Trophoblast cell (in vitro differentiated cells and primary cell): Measurements from ENCODE around the gene KBTBD7.
A peak's percentile ranks its signal among the peaks of the same experiment; 100 is the strongest.

Source experiments
- DNase-seq, 2 donors: peaks; one replicate each; pipeline ENCODE4 v3.0.0-alpha.2; 2016
- H2AFZ ChIP-seq: 2 replicates; pipeline ENCODE4 v1.6.1; 2013; ENCODE audit warnings: low read length, moderate library complexity, mild to moderate bottlenecking; ENCODE audit not compliant: insufficient read depth, poor library complexity
- H2AK5ac ChIP-seq: 2 replicates; pipeline ENCODE4 v1.6.1; 2013; ENCODE audit warnings: mild to moderate bottlenecking, low read length
- H2BK120ac ChIP-seq: 2 replicates; pipeline ENCODE4 v1.6.1; 2013; ENCODE audit warnings: low read length, mild to moderate bottlenecking, moderate library complexity; ENCODE audit not compliant: insufficient read depth, poor library complexity
- H2BK12ac ChIP-seq: 2 replicates; pipeline ENCODE4 v1.6.1; 2013; ENCODE audit warnings: mild to moderate bottlenecking, low read length, moderate library complexity
- H2BK5ac ChIP-seq: 2 replicates; pipeline ENCODE4 v1.6.1; 2013; ENCODE audit warnings: low read length, low read depth, moderate library complexity, mild to moderate bottlenecking; ENCODE audit not compliant: poor library complexity
- H3K14ac ChIP-seq: 2 replicates; pipeline ENCODE4 v1.6.1; 2013; ENCODE audit warnings: mild to moderate bottlenecking, low read length
- H3K18ac ChIP-seq: 2 replicates; pipeline ENCODE4 v1.6.1; 2013; ENCODE audit warnings: mild to moderate bottlenecking, low read length
- H3K23ac ChIP-seq: 2 replicates; pipeline ENCODE4 v1.6.1; 2013; ENCODE audit warnings: low read length
- H3K27ac ChIP-seq: 2 replicates; pipeline ENCODE4 v1.5.1; 2013; ENCODE audit warnings: low read depth, mild to moderate bottlenecking, inconsistent platforms, low read length, moderate library complexity
- H3K27me3 ChIP-seq: 2 replicates; pipeline ENCODE4 v1.6.1; 2013; ENCODE audit warnings: inconsistent platforms, mild to moderate bottlenecking, low read length, moderate library complexity; ENCODE audit not compliant: insufficient read depth
- H3K36me3 ChIP-seq, 2 experiments: 1 replicate in 1 of 2; 2 replicates in 1 of 2; pipeline ENCODE4 v1.6.1; 2013; ENCODE audit warnings: low read length in 2 of 2, mild to moderate bottlenecking in 2 of 2, moderate library complexity in 1 of 2; ENCODE audit not compliant: insufficient read depth in 2 of 2, control insufficient read depth in 1 of 2
- H3K4ac ChIP-seq: 2 replicates; pipeline ENCODE4 v1.6.1; 2013; ENCODE audit warnings: low read depth, mild to moderate bottlenecking, low read length, moderate library complexity
- H3K4me1 ChIP-seq, 2 experiments: 1 replicate in 1 of 2; 2 replicates in 1 of 2; pipeline ENCODE4 v1.6.1; 2013; ENCODE audit warnings: low read length in 2 of 2, mild to moderate bottlenecking in 2 of 2, moderate library complexity in 1 of 2; ENCODE audit not compliant: insufficient read depth in 2 of 2, control insufficient read depth in 1 of 2
- H3K4me2 ChIP-seq: 2 replicates; pipeline ENCODE4 v1.6.1; 2013; ENCODE audit warnings: inconsistent platforms, mild to moderate bottlenecking, low read length, moderate library complexity
- H3K4me3 ChIP-seq: 2 replicates; pipeline ENCODE4 v1.5.1; 2013; ENCODE audit warnings: mild to moderate bottlenecking, low read depth, low read length, inconsistent platforms
- H3K79me1 ChIP-seq: one replicate; pipeline ENCODE4 v1.6.1; 2013; ENCODE audit warnings: low read length
- H3K79me2 ChIP-seq: 2 replicates; pipeline ENCODE4 v1.6.1; 2013; ENCODE audit warnings: low read length, mild to moderate bottlenecking; ENCODE audit not compliant: control insufficient read depth, insufficient read depth, poor library complexity
- H3K9ac ChIP-seq: 2 replicates; pipeline ENCODE4 v1.6.1; 2013; ENCODE audit warnings: mild to moderate bottlenecking, low read length
- H3K9me3 ChIP-seq: 2 replicates; pipeline ENCODE4 v1.6.1; 2013; ENCODE audit warnings: low read depth, mild to moderate bottlenecking, control low read depth, inconsistent platforms, low read length; ENCODE audit not compliant: insufficient read depth
- H4K12ac ChIP-seq: 2 replicates; pipeline ENCODE4 v1.6.1; 2013; ENCODE audit warnings: low read depth, mild to moderate bottlenecking, low read length, moderate library complexity
- H4K8ac ChIP-seq: 2 replicates; pipeline ENCODE4 v1.6.1; 2013; ENCODE audit warnings: low read depth, mild to moderate bottlenecking, low read length, moderate library complexity
- H4K91ac ChIP-seq: one replicate; pipeline ENCODE4 v1.6.1; 2013; ENCODE audit warnings: low read depth, mild to moderate bottlenecking, low read length, moderate library complexity
- WGBS: extraction: QIAGEN DNeasy Blood & Tissue Kit; methylation state at CpG from one replicate; pipeline ENCODE4 v1.1.7; 2013; ENCODE audit warnings: missing lambda C conversion rate; ENCODE audit not compliant: insufficient read length, insufficient coverage; ENCODE audit errors: extremely low coverage; 5-methylcytosine and 5-hydroxymethylcytosine counted together

KBTBD7 gene

GRCh38 chr13:41213316-41213715 is 18.9 kb upstream of the KBTBD7 start:
- Histone ChIP-seq H3K36me3 (no peaks in the 10 kb centered on the region), H2BK120ac (no peak overlapping the region), H3K4me3 (no peak overlapping the region), H2AFZ (no peak overlapping the region), H3K27me3 (no peaks in the 10 kb centered on the region), H2AK5ac (no peak overlapping the region), H2BK5ac (no peak overlapping the region), H4K91ac (no peak overlapping the region), H3K23ac (no peak overlapping the region), H3K4me1 (no peaks in the 10 kb centered on the region), H4K8ac (no peak overlapping the region), H3K9me3 (no peaks in the 10 kb centered on the region), H4K12ac (no peak overlapping the region), H3K4ac (no peak overlapping the region), H3K18ac (no peak overlapping the region), H3K27ac (no peak overlapping the region), H3K79me2 (no peaks in the 10 kb centered on the region), H3K9ac (no peak overlapping the region), H3K79me1 (no peaks in the 10 kb centered on the region), H2BK12ac (no peak overlapping the region), H3K4me2 (no peak overlapping the region), H3K14ac (no peak overlapping the region)
- WGBS: no CpG with 5 or more reads among the region's 3 CpGs
- DNase-seq: peak; percentile 39 to 67

DNA sequence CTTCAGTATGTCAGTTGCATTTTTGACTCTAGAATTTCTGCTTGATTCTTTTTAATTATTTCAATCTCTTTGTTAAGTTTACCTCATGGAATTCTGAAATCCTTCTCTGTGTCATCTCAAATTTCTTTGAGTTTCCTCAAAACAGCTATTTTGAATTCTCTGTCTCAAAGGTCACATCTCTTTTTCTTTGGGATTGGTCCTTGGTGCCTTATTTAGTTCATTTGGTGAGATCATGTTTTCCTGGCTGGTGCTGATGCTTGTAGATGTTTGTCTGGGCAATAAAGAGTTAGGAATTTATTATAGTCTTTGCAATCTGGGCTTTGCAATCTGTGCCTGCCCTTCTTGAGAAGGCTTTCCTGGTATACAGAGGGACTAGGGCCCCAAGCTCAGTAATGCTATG is 18.5 kb upstream of the KBTBD7 start:
- Histone ChIP-seq H2BK5ac (no peak overlapping the region), H3K36me3 (no peaks in the 10 kb centered on the region), H3K4me3 (no peak overlapping the region), H3K9me3 (no peaks in the 10 kb centered on the region), H3K4me2 (no peak overlapping the region), H2AK5ac (no peak overlapping the region), H2AFZ (no peak overlapping the region), H3K4ac (no peak overlapping the region), H4K12ac (no peak overlapping the region), H2BK120ac (no peak overlapping the region), H3K18ac (no peak overlapping the region), H2BK12ac (no peak overlapping the region), H3K14ac (no peak overlapping the region), H3K27me3 (no peaks in the 10 kb centered on the region), H3K4me1 (no peaks in the 10 kb centered on the region), H3K9ac (no peak overlapping the region), H3K79me2 (no peaks in the 10 kb centered on the region), H3K27ac (no peak overlapping the region), H4K91ac (no peak overlapping the region), H4K8ac (no peak overlapping the region), H3K79me1 (no peaks in the 10 kb centered on the region), H3K23ac (no peak overlapping the region)
- no peak for DNase-seq

DNA sequence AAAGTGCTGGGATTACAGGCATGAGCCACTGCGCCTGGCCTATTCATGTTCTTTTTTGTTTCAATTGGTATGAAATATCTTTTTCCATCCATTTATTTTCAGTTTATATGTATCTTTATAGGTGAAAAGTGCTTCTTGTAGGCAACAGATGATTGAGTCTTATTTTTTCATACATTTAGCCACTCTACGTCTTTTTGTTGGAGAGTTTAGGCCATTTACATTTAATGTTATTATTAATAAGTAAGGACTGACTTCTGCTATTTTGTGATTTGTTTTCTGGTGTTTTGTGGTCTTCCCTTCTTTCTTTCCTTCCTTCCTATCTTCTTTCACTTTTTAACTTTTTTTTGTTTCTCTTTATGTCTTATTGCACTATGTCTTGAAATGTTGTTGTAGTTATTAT is 16.7 kb upstream of the KBTBD7 start:
- H3K18ac ChIP-seq: no peak overlapping the region
- no peaks in the 10 kb centered on the region for H3K4me1 ChIP-seq
- no peaks in the 10 kb centered on the region for H3K9me3 ChIP-seq
- H3K23ac ChIP-seq: no peak overlapping the region
- no peak for DNase-seq
- H3K27ac ChIP-seq: no peak overlapping the region
- no peaks in the 10 kb centered on the region for H3K27me3 ChIP-seq
- H4K91ac ChIP-seq: no peak overlapping the region
- no peak overlapping the region for H2AK5ac ChIP-seq
- no peak overlapping the region for H4K12ac ChIP-seq
- no peak overlapping the region for H4K8ac ChIP-seq
- no CpG with 5 or more reads among the region's 2 CpGs for WGBS
- H3K4me3 ChIP-seq: no peak overlapping the region
- H3K4me2 ChIP-seq: no peak overlapping the region
- H2BK12ac ChIP-seq: no peak overlapping the region
- no peaks in the 10 kb centered on the region for H3K36me3 ChIP-seq
- H2AFZ ChIP-seq: no peak overlapping the region
- no peak overlapping the region for H3K4ac ChIP-seq
- no peak overlapping the region for H2BK5ac ChIP-seq
- no peak overlapping the region for H3K9ac ChIP-seq
- no peaks in the 10 kb centered on the region for H3K79me2 ChIP-seq
- no peak overlapping the region for H3K14ac ChIP-seq
- H3K79me1 ChIP-seq: no peaks in the 10 kb centered on the region
- H2BK120ac ChIP-seq: no peak overlapping the region

GRCh38 chr13:41206467-41206866 is 12.1 kb upstream of the KBTBD7 start:
- no peak overlapping the region for H4K91ac ChIP-seq
- H4K8ac ChIP-seq: no peak overlapping the region
- H2BK120ac ChIP-seq: no peak overlapping the region
- H3K9me3 ChIP-seq: no peaks in the 10 kb centered on the region
- H3K36me3 ChIP-seq: no peaks in the 10 kb centered on the region
- H3K18ac ChIP-seq: no peak overlapping the region
- no peak overlapping the region for H3K14ac ChIP-seq
- H3K27me3 ChIP-seq: no peaks in the 10 kb centered on the region
- no peak overlapping the region for H3K23ac ChIP-seq
- H3K4me2 ChIP-seq: no peak overlapping the region
- no peak overlapping the region for H2AFZ ChIP-seq
- H3K79me2 ChIP-seq: no peaks in the 10 kb centered on the region
- no peak for DNase-seq
- no peak overlapping the region for H4K12ac ChIP-seq
- H3K9ac ChIP-seq: no peak overlapping the region
- H2BK12ac ChIP-seq: no peak overlapping the region
- no peak overlapping the region for H2BK5ac ChIP-seq
- H3K27ac ChIP-seq: no peak overlapping the region
- no peaks in the 10 kb centered on the region for H3K4me1 ChIP-seq
- H3K4ac ChIP-seq: no peak overlapping the region
- H3K79me1 ChIP-seq: no peaks in the 10 kb centered on the region
- no peak overlapping the region for H2AK5ac ChIP-seq
- H3K4me3 ChIP-seq: no peak overlapping the region

GRCh38 chr13:41203810-41204209 is 9.4 kb upstream of the KBTBD7 start:
- Histone ChIP-seq H3K18ac (no peak overlapping the region), H2BK120ac (no peak overlapping the region), H4K8ac (no peak overlapping the region), H2BK5ac (no peak overlapping the region), H4K91ac (no peak overlapping the region), H3K4me2 (no peak overlapping the region), H3K36me3 (no peaks in the 10 kb centered on the region), H3K4me3 (no peak overlapping the region), H2BK12ac (no peak overlapping the region), H3K9me3 (no peaks in the 10 kb centered on the region), H3K79me2 (no peaks in the 10 kb centered on the region), H3K9ac (no peak overlapping the region), H3K14ac (no peak overlapping the region), H3K27me3 (no peaks in the 10 kb centered on the region), H3K4ac (no peak overlapping the region), H3K27ac (no peak overlapping the region), H2AFZ (no peak overlapping the region), H3K79me1 (no peaks in the 10 kb centered on the region), H2AK5ac (no peak overlapping the region), H3K4me1 (no peaks in the 10 kb centered on the region), H3K23ac (no peak overlapping the region), H4K12ac (no peak overlapping the region)
- no peak for DNase-seq
- WGBS: no CpG with 5 or more reads among the region's 6 CpGs
